OCI-M2 (cell line): ENCODE measurements around the gene CD36.
"Not testable (repeated sequence)": the region's sequence is repeated elsewhere in the genome, so short reads cannot be mapped to it uniquely, and the experiment has no call there.

Source experiments
- DNase-seq: peaks from one replicate; lab custom pipeline; 2025; ENCODE audit not compliant: unreplicated experiment; lab: John Stamatoyannopoulos, UW

Gene CD36

GRCh38 chr7:80649011-80649410 is 10.6 kb downstream of the CD36 start:
- DNase-seq = no peak

GRCh38 chr7:80650030-80650429 is 11.6 kb downstream of the CD36 start:
- DNase-seq = no peak

- no peak for DNase-seq
Measured at GRCh38 chr7:80651471-80651870, 13.0 kb downstream of the CD36 start.

- no peak for DNase-seq
Measured at GRCh38 chr7:80653244-80653643, 14.8 kb downstream of the CD36 start.

GRCh38 chr7:80654887-80655340 is 16.5 kb downstream of the CD36 start:
- DNase-seq = no peak

- no peak for DNase-seq
Measured at GRCh38 chr7:80656029-80656428, 17.6 kb downstream of the CD36 start.

- DNase-seq = no peak
Measured at GRCh38 chr7:80659120-80660055, 20.9 kb downstream of the CD36 start.

GRCh38 chr7:80660939-80661338 is 22.5 kb downstream of the CD36 start:
- no peak for DNase-seq

GRCh38 chr7:80661729-80662128 is 23.3 kb downstream of the CD36 start:
- no peak for DNase-seq

GRCh38 chr7:80662252-80662651 is 23.8 kb downstream of the CD36 start:
- no peak for DNase-seq

- DNase-seq = no peak
Measured at GRCh38 chr7:80665526-80665925, 27.1 kb downstream of the CD36 start.

- no peak for DNase-seq
Measured at GRCh38 chr7:80666376-80666775, 27.9 kb downstream of the CD36 start.

- DNase-seq = not testable (repeated sequence)
Measured at GRCh38 chr7:80669367-80669766, 30.9 kb downstream of the CD36 start.

- DNase-seq = no peak
Measured at GRCh38 chr7:80671744-80672143, 33.3 kb downstream of the CD36 start.

GRCh38 chr7:80675090-80675489 is 36.6 kb downstream of the CD36 start:
- no peak for DNase-seq

GRCh38 chr7:80676404-80676803 is 38.0 kb downstream of the CD36 start:
- no peak for DNase-seq

GRCh38 chr7:80677629-80678028 is 39.2 kb downstream of the CD36 start:
- DNase-seq = no peak

GRCh38 chr7:80678707-80679106 is 40.3 kb downstream of the CD36 start:
- no peak for DNase-seq

GRCh38 chr7:80679921-80680907 is 41.8 kb downstream of the CD36 start:
- DNase-seq = no peak

GRCh38 chr7:80681272-80681885 is 42.9 kb downstream of the CD36 start:
- DNase-seq = peak; percentile 46

- no peak for DNase-seq
Measured at GRCh38 chr7:80682744-80683143, 44.3 kb downstream of the CD36 start.
